Vagina (tissue), 2 donors: Measurements from ENCODE around the gene CADPS2.

Experiments
- POLR2A ChIP-seq, 2 donors: fragments of 450-650 bp; IDR thresholded peaks; one replicate each; pipeline ENCODE4 v1.6.1; 2017; ENCODE audit warnings: antibody characterized with exemption in 2 of 2, mild to moderate bottlenecking in 2 of 2, moderate library complexity in 2 of 2
- POLR2AphosphoS5 ChIP-seq, 2 donors: sonication (generic); formaldehyde crosslinking; IDR thresholded peaks; one replicate each; pipeline ENCODE4 v1.9.0; 2017; ENCODE audit warnings: antibody characterized with exemption in 2 of 2, mild to moderate bottlenecking in 2 of 2, low read depth in 1 of 2; ENCODE audit not compliant: insufficient read depth in 1 of 2
- TF ChIP-seq, protein P1 (sequence below), 3 experiments: fragments of 450-650 bp in 2 of 3; fragments of 200-600 bp in 1 of 3; sonication (generic) in 1 of 3; IDR thresholded peaks; one replicate each; pipeline ENCODE4 v1.5.1; 2017 to 2019; ENCODE audit warnings: antibody characterized with exemption in 3 of 3, mild to moderate bottlenecking in 2 of 3, moderate library complexity in 2 of 3

GRCh38 chr7:122429926-122430325, 456.3 kb downstream of the CADPS2 start:
- TF ChIP-seq, protein P1, sequence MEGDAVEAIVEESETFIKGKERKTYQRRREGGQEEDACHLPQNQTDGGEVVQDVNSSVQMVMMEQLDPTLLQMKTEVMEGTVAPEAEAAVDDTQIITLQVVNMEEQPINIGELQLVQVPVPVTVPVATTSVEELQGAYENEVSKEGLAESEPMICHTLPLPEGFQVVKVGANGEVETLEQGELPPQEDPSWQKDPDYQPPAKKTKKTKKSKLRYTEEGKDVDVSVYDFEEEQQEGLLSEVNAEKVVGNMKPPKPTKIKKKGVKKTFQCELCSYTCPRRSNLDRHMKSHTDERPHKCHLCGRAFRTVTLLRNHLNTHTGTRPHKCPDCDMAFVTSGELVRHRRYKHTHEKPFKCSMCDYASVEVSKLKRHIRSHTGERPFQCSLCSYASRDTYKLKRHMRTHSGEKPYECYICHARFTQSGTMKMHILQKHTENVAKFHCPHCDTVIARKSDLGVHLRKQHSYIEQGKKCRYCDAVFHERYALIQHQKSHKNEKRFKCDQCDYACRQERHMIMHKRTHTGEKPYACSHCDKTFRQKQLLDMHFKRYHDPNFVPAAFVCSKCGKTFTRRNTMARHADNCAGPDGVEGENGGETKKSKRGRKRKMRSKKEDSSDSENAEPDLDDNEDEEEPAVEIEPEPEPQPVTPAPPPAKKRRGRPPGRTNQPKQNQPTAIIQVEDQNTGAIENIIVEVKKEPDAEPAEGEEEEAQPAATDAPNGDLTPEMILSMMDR (IDR thresholded peaks at IDR 0.05): no peak
- TF ChIP-seq POLR2A (IDR thresholded peaks at IDR 0.05): no peak
- no peak for TF ChIP-seq POLR2AphosphoS5 (IDR thresholded peaks at IDR 0.05; ENCODE audit: insufficient read depth in 1 of 2, low read depth in 1 of 2)
